Glomerular visceral epithelial cell (primary cell): ENCODE measurements around the gene NAT14.
A peak's percentile ranks its signal among the peaks of the same experiment; 100 is the strongest.
"Not testable (repeated sequence)": the region's sequence is repeated elsewhere in the genome, so short reads cannot be mapped to it uniquely, and the experiment has no call there.

Experiments
- DNase-seq: peaks from one replicate; pipeline ENCODE4 v3.0.0-alpha.2; 2016; ENCODE audit errors: extremely low spot score

Gene NAT14

DNA sequence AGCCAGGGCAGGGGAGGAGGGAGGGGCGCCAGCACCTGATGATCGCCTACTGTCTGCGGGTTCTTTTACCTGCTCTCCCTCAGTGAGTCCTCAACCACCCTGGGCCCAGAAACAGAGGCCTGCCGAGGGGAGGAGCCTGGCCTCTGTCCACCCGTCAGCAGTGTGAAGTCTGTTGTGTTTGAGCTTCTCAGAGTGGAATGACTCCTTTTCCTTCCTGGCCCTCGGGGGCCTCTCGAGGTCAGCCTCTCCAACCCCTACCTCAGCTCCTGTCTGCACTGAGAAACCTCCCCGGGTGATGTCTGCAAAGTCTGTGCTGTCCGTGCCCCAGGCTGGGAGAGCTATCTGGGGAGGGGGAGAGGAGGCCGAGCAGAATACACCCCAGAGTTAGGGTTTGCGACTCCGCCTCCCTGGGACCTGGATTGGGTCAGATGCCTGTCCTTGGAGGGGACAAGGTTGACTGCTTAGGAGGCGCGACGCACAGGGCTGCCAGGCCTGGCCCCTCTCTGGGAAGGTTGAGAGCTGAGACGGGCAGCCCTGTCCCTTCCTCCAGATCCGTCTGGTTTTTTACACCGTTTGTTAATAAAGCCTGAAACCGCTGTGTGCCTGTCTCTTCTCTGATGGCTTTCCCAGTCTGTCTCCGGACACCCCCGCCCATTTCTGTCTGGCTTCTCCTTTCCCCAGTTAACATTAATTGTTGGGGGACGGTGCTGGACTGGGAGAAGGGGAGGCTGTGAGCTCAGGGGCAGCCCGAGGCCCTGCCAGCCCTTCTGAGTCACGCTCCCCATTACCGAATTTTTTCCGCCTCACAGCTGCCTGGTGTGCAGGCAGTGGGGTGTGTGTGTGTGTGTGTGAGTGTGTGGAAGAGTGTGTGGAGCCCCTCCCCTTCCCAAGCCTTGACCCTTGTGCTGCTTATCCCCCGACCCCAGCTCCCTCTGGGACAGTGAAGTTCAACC lies 2.3 kb downstream of the NAT14 start:
- DNase-seq: peak; percentile 97

DNA sequence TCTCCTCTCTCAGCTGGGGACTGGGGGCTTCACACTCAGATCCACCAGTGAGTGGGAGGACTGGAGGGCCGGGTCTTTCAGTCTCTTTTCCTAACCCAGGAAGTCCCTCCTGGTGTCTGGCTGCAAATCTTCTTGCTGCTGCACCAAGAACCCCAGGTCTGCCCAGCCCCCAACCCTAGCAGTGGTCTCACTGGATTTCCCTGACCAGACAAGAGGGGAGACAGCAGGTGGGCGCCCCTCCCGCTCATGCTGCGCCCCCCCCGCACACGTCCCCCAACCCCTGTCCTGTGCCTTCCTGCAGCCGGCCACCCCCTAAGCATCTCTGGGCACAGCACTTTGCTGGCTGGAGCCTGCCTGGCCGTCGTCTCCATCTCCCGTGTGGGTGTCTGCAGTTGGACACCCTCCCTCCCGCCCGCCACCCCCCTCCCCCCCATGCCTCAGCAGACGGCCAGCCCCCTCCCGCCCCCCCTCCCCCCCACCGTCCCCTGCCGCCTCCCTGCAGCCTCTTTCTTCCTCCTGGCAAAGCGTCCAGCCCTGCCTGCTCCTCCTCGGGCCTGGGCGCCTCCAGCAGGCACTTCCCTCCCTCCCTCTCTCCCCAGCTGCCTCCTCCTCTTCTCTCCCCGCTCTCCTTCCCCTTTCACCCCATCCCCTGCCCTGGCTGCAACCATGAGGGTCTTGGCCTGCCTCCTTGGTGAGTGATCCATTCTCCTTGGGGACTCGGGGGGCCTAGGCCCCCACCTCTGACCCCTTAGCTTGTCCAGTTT lies 3.1 kb downstream of the NAT14 start, which contains the start of gene SSC5D:
Gene SSC5D, plus strand, starts transcription at position 513 of the 764 bp plus-strand sequence. Its CDS starts 154 bp downstream, at position 667.
- peak; percentile 61 for DNase-seq

GRCh38 chr19:55488986-55489710 lies 4.2 kb downstream of the NAT14 start:
- DNase-seq: no peak

DNA sequence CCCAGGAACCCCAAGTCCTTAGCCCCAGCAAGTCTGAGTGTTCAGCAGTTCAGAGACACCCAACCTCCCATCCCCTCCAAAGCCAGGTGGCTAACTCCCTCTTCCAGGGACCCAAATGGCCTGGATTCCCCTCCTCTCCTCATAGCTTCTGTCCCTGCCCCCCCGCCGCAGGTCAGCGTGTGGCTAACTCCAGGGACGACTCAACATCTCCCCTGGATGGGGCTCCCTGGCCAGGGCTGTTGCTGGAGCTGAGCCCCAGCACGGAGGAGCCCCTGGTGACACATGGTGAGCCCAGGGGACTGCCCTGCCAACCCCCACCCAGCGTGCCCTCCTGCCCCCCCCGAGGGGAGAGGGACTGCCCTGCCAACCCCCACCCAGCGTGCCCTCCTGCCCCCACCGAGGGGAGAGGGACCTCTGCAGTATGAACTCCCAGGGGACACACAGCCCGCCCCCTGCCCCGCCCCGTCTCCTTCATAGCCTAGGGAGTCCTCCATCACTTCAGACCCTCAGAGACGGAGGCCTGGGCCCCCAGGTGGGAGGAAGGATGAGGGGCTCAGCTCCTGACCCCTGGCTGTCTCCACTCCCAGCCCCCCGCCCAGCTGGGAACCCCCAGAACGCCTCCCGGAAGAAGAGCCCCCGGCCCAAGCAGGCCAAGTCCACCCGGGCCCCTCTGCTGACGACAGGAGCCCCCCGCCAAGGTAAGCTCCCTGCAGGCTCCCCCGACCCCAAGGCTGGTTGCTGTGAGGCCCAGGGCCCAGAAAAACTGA lies 4.9 kb downstream of the NAT14 start:
- DNase-seq: no peak

- no peak for DNase-seq
These were observed 5.8 kb downstream of the NAT14 start for GRCh38 chr19:55490478-55491432.

GRCh38 chr19:55491546-55492360 lies 6.8 kb downstream of the NAT14 start:
- DNase-seq: no peak

GRCh38 chr19:55492362-55492944 lies 7.5 kb downstream of the NAT14 start:
- no peak for DNase-seq

GRCh38 chr19:55493052-55493644 lies 8.2 kb downstream of the NAT14 start:
- no peak for DNase-seq

- DNase-seq: no peak
These were observed 8.7 kb downstream of the NAT14 start for GRCh38 chr19:55493645-55494171.

DNA sequence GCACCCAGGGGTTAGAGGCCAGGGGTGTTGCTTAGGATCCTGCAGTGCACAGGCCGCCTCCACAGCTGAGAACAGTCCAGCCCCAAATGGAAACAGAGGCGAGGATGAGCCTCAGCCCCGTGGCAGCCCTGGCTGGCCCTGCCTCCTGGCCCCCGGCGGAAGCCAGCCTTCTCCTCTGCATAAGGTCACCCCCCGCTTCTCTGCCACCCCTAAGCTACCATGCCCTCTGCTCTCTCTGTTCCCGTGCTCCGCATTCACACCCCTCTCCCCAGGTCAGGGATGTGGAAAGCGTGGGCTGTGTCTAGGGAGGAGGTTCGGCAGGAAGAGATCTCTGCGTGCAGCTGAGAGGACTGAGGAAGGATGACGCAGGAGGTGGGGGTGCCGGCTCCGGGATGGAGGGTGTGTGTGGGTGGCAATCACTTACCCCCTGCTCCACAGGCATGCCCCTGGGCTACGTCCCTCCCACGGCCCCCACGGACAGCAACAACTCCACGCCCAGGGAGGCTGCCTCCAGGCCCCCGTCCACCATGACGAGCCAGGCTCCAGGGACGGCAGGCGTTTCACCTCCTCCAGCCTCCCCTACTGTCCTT lies 9.3 kb downstream of the NAT14 start:
- DNase-seq: no peak

DNA sequence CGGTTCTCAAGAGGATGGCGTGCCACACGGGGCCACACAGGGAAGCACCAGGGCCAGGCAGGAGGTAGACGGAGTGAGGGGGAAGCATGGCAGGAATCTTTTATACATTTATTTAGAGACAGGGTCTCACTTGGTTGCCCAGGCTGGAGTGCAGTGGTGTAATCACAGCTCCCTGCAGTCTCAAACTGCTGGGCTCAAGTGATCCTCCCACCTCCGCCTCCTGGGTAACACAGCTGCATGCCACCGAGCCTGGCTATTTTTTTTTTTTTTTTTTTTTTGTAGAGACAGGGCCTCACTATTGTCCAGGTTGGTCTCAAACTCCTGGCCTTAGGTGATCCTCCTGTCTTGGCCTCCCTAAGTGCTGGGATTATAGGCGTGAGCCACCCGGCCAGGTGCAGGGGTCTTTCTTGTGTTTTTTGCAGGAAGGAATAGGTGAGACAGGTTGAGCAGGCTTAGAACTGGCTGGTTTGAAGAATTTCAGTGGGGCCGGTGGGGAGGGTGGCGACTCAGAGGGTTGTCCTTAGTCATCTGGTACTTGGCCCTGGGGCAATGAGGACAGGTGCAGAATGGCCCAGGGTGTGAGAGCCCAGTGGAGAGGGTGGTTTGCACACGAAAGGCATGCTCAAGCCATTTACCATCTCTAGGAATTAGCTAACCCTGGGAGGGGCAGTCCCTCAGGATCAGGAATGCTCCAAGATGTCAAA lies 10.8 kb downstream of the NAT14 start:
- no peak for DNase-seq

DNA sequence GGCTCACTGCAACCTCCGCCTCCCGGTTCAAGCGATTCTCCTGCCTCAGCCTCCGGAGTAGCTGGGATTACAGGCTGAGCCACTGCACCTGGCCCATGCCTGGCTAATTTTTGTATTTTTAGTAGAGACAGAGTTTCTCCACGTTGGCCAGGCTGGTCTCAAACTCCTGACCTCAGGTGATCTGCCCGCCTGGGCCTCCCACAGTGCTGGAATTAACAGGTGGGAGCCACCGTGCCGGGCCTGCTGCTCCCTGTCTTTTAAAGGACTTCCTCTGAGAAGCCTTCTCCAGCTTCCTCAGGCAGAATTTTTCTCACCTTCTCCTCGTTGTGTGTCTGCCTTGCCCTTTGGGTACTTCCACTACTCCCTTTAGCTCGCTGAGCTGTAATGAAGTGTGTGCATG lies 11.8 kb downstream of the NAT14 start:
- not testable (repeated sequence) for DNase-seq

DNA sequence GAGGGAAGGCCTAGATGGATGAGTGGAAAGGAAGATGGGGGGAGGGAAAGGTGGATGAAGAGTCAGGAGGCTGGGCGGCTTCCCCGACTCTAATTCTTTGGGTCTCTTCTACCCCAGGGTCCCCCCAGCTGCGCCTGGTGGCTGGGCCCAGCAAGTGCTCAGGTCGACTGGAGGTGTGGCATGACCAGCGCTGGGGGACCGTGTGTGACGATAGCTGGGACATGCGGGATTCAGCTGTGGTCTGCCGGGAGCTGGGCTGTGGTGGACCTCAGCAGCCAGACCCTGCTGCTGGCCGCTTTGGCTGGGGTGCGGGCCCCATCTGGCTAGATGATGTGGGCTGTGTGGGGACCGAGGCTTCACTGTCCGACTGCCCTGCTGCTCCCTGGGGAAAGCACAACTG lies 12.8 kb downstream of the NAT14 start:
- DNase-seq: no peak

DNA sequence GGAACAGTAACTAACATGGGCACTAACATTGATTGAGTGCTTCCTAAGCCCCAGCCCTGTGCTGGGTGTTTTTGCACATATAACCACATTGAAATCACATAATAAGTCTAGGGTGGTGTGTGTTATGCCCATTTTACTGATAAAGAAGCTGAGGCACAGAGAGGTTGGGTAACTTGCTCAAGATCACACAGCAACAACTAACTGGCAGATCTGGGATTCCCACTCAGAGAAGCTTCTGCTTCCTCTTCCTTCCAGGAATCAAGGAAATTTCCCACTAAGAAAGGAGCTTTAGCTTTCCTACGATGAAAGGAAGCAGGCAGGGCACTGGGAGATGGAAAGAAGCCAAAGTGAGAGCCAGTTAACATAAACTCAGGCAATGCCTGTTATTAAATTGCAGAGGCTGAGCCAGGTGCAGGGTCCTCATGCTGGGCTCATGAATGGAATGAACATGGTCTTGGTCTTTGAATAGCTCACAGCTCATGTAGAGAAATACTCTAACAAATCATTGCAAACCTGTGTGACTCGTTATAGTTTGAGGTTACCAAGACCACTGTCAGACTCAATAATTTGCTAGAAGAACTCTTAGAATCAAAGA lies 13.4 kb downstream of the NAT14 start:
- no peak for DNase-seq

- DNase-seq: no peak
These were observed 15.5 kb downstream of the NAT14 start for GRCh38 chr19:55500368-55500952.

DNA sequence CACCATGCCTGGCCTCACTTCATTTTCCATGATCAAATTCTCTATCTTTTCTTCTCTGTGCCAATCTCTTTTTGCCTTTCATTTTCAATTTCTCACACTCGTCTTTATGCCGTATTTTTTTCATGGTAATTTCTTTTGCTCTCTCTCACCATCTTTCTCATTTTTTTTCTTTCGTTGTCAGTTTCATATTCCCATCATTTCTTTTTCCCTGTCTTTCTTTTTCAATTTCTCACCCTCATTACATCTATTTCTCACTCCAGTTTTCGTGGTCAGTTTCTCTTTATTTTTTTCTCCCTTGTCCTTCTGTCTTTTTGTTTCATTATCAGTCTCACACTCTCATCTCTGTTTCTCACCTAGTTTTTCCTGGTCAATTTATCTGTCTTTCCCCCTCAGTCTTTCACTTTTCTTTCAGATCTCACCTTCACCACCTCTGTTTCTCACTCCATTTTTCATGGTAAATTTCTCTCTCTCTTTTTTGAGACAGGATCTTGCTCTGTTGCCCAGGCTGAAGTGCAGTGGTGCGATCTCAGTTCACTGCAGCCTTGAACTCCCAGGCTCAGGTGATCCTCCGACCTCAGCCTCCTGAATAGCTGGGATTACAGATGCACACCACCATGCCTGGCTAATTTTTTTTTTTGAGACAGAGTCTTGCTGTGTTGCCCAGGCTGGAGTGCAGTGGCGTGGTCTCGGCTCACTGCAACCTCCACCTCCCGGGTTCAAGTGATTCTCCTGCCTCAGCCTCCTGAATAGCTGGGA lies 17.4 kb downstream of the NAT14 start:
- no peak for DNase-seq
